Thymus (tissue), 11 donors: Measurements from ENCODE around the gene RBM19. TPM values are rescaled to one million over a fixed set of nuclear protein-coding genes. Genes with fewer than 3 reads are reported as not detected.

Experiments
- DNase-seq, 9 donors: peaks; one replicate each; pipeline ENCODE4 v3.0.0-alpha.2; 2013; ENCODE audit warnings: low spot score in 9 of 9, low read depth in 6 of 9, missing footprints in 1 of 9
- H3K27ac ChIP-seq, 2 donors: one replicate each; pipeline ENCODE4 v1.5.1; 2013; ENCODE audit warnings: control low read depth in 1 of 2, low read depth in 1 of 2, low read length in 1 of 2, mild to moderate bottlenecking in 1 of 2, moderate library complexity in 1 of 2
- H3K27me3 ChIP-seq, 2 donors: one replicate each; pipeline ENCODE4 v1.5.1; 2013; ENCODE audit warnings: low read length in 1 of 2; ENCODE audit not compliant: control insufficient read depth in 2 of 2, insufficient read depth in 1 of 2
- H3K36me3 ChIP-seq, 2 donors: one replicate each; pipeline ENCODE4 v1.5.1; 2013; ENCODE audit warnings: low read length in 1 of 2, mild to moderate bottlenecking in 1 of 2, moderate library complexity in 1 of 2; ENCODE audit not compliant: control insufficient read depth in 2 of 2, insufficient read depth in 2 of 2
- H3K4me1 ChIP-seq, 2 donors: one replicate each; pipeline ENCODE4 v1.5.1; 2013; ENCODE audit warnings: low read length in 2 of 2; ENCODE audit not compliant: control insufficient read depth in 2 of 2, insufficient read depth in 2 of 2
- H3K4me3 ChIP-seq, 2 donors: one replicate each; pipeline ENCODE4 v1.5.1; 2013; ENCODE audit warnings: low read length in 2 of 2, control low read depth in 1 of 2, mild to moderate bottlenecking in 1 of 2
- H3K9me3 ChIP-seq, 2 donors: one replicate each; pipeline ENCODE4 v1.5.1; 2013; ENCODE audit warnings: low read length in 1 of 2, mild to moderate bottlenecking in 1 of 2; ENCODE audit not compliant: control insufficient read depth in 2 of 2, insufficient read depth in 1 of 2
- WGBS: extraction: QIAGEN DNeasy Blood & Tissue Kit; methylation state at CpG from one replicate; pipeline ENCODE4 v1.1.7; 2013; 5-methylcytosine and 5-hydroxymethylcytosine counted together
- polyA plus RNA-seq: library from polyadenylated mRNA; stranded (reverse); fragments of 200-250 nt; gene quantifications from one replicate; pipeline ENCODE4 v1.2.3, GENCODE V29; 2013
- total RNA-seq: library from RNA; stranded (reverse); fragments of 120-200 nt; gene quantifications from one replicate; pipeline ENCODE4 v1.2.4, GENCODE V29; 2013
- donor health status: healthy.

The RBM19 gene
- total and polyA plus RNA-seq, 2 donors: 16.0 to 24.2 TPM

DNA sequence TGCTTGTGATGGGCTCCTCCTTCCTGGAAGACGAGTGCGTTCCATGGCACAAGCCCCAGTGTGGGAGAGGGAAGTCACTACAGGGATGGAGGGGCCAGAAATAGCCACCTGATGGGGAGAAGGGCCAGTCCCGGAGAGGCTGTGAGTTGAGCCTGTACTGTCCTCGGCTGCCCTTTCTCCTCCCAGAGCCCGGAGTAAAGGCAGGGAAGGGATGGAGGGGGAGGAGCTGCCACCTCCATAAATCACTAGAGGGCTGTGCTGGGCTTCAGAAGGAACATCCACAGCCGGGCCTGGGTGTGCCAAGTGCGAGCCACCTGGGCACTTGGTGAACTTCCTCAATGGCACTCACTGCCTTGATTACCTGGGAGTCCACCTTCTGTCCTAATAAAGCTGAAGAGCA is 110.1 kb downstream of the RBM19 start:
- H3K27me3 ChIP-seq: no peaks in the 10 kb centered on the region

GRCh38 chr12:113854385-113855142 is 111.6 kb downstream of the RBM19 start:
- Histone ChIP-seq H3K36me3 (peaks cover 0 to 5% of the 10 kb centered on the region in 2 donors), H3K9me3 (no peaks in the 10 kb centered on the region), H3K4me1 (no peaks in the 10 kb centered on the region), H3K27me3 (no peaks in the 10 kb centered on the region), H3K27ac (no peak overlapping the region), H3K4me3 (no peak overlapping the region)
- no peak for DNase-seq
- WGBS: 90% methylated on average over 17 of the region's 17 CpGs

More for the DNA sequence above, 110.1 kb downstream of the RBM19 start:
- Histone ChIP-seq H3K36me3 (peaks cover 0 to 5% of the 10 kb centered on the region in 2 donors), H3K27ac (no peak overlapping the region), H3K4me3 (no peak overlapping the region), H3K4me1 (no peaks in the 10 kb centered on the region), H3K9me3 (no peaks in the 10 kb centered on the region)
- no peak for DNase-seq
- WGBS: 96% methylated on average over 7 of the region's 7 CpGs

- Histone ChIP-seq H3K4me1 (no peaks in the 10 kb centered on the region), H3K9me3 (no peaks in the 10 kb centered on the region), H3K27me3 (no peaks in the 10 kb centered on the region), H3K4me3 (no peak overlapping the region), H3K27ac (no peak overlapping the region), H3K36me3 (peaks cover 0 to 5% of the 10 kb centered on the region in 2 donors)
- WGBS: 73% methylated on average over 4 of the region's 4 CpGs
- DNase-seq: no peak
Observed at GRCh38 chr12:113853491-113853890, 112.6 kb downstream of the RBM19 start.

GRCh38 chr12:113852695-113853490 is 113.2 kb downstream of the RBM19 start:
- H3K9me3 ChIP-seq: no peaks in the 10 kb centered on the region
- no peak overlapping the region for H3K27ac ChIP-seq
- no peaks in the 10 kb centered on the region for H3K4me1 ChIP-seq
- no peak for DNase-seq
- 84% methylated on average over 24 of the region's 24 CpGs for WGBS
- peaks cover 0 to 5% of the 10 kb centered on the region in 2 donors for H3K36me3 ChIP-seq
- H3K4me3 ChIP-seq: no peak overlapping the region
- no peaks in the 10 kb centered on the region for H3K27me3 ChIP-seq

- peaks cover 0 to 3% of the 10 kb centered on the region in 2 donors for H3K36me3 ChIP-seq
- H3K4me3 ChIP-seq: no peak overlapping the region
- 94% methylated on average over 5 of the region's 5 CpGs for WGBS
- no peak for DNase-seq
- no peaks in the 10 kb centered on the region for H3K9me3 ChIP-seq
- H3K27me3 ChIP-seq: no peaks in the 10 kb centered on the region
- no peak overlapping the region for H3K27ac ChIP-seq
- H3K4me1 ChIP-seq: no peaks in the 10 kb centered on the region
Observed at GRCh38 chr12:113852264-113852663, 113.9 kb downstream of the RBM19 start.

DNA sequence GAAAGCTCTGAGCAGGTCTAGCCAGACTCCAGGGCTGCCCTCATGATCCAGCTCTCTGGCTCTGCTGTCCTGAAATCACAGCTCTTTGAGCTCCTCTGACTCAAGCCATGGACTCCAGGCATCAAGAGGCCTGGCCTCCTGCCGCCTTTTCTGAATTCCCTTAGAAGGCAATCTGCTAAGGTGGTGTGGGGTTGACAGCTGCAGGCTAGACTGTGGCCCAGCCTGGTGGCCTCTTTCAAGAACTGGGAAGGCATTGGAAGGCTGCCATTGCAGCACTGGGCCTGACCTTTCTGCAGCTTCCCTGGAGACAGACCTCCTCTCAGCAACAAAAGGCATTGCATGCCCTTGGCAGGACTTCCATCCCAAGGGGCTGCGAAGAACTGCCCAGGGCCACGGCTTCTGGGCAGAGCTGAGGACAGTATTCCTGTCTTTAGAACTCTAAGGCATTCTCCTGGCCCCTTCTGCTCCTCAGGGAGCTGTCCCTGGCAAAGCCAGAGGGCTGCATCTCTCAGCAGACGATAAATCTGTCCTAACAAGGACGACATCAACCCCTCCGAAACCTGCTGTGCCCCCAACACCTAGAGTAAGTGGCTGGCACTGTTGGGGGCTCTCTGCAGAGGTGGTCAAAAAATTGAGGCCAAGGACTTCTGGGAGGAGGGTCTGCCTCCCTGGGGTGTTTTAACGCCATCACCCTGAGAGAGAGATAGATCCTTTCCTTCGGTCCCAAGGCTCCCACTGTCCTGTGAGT is 115.6 kb downstream of the RBM19 start:
- Histone ChIP-seq H3K27ac (no peak overlapping the region), H3K9me3 (no peaks in the 10 kb centered on the region), H3K4me1 (no peaks in the 10 kb centered on the region), H3K27me3 (no peaks in the 10 kb centered on the region), H3K4me3 (no peak overlapping the region), H3K36me3 (no peaks in the 10 kb centered on the region)
- 97% methylated on average over 8 of the region's 8 CpGs for WGBS
- DNase-seq: no peak

- 100% methylated on average over 3 of the region's 3 CpGs for WGBS
Observed at GRCh38 chr12:113847856-113848255, 118.3 kb downstream of the RBM19 start.

DNA sequence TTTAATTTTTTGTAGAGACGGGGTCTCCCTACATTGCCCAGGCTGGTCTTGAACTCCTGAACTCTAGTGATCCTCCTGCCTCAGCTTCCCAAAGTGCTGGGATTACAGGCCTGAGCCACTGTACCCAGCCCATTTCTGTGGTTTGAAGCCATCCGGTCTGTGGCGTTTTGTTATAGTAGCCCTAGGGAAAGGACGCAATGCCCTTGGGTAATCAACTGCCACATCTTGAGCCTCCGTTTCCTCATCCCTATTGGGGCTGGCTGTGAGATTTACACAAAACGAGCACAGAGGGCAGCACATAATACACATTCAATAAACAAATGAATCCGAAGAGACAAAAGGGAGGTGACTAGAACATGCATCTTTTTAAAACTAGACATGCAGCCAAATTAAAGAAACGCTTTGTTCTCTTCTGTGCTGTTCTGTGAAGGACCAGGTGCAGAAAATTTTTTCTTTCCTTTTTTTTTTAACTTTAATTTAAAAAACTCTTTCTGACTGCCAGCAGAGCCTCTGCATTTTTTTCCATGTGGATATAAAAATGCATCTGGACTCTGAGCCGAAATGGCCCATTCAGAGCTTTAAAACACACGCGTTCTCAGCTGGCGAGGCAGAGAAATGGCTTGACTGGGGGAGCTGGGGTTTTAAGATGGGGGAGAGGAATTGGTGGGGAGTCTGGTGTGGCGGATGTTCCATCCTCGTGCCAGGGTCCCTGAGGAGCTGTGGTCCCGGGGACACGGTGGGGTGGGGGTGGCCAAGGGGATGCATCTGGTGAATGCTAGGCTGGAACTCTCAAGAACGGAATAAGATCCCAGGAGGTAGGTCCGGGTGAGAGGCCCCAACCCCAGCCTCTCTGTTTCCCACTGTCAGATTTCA is 119.0 kb downstream of the RBM19 start:
- WGBS: 97% methylated on average over 18 of the region's 18 CpGs
- Histone ChIP-seq H3K27me3 (no peaks in the 10 kb centered on the region), H3K27ac (no peak overlapping the region), H3K4me1 (no peaks in the 10 kb centered on the region), H3K36me3 (peaks cover 0 to 11% of the 10 kb centered on the region in 2 donors), H3K9me3 (no peaks in the 10 kb centered on the region), H3K4me3 (no peak overlapping the region)
- DNase-seq: no peak

More at GRCh38 chr12:113847856-113848255, 118.3 kb downstream of the RBM19 start:
- Histone ChIP-seq H3K27me3 (no peaks in the 10 kb centered on the region), H3K27ac (no peak overlapping the region), H3K36me3 (peaks cover 0 to 11% of the 10 kb centered on the region in 2 donors), H3K4me1 (no peaks in the 10 kb centered on the region), H3K4me3 (no peak overlapping the region), H3K9me3 (no peaks in the 10 kb centered on the region)
- DNase-seq: no peak
